ENCODE measurements around the gene GMDS.

Gene GMDS

GRCh38 chr6:1580585-1580984 lies 664.8 kb downstream of the GMDS start:
- no peak for DNase-seq

- no peak for DNase-seq
Measured at GRCh38 chr6:1580109-1580508, 665.3 kb downstream of the GMDS start.

GRCh38 chr6:1579096-1579495 lies 666.3 kb downstream of the GMDS start:
- DNase-seq: no peak

- no peak for DNase-seq
Measured at GRCh38 chr6:1577896-1578745, 667.3 kb downstream of the GMDS start.

- DNase-seq: no peak
Measured at GRCh38 chr6:1577146-1577680, 668.2 kb downstream of the GMDS start.

GRCh38 chr6:1576711-1577110 lies 668.7 kb downstream of the GMDS start:
- no peak for DNase-seq

GRCh38 chr6:1576166-1576565 lies 669.2 kb downstream of the GMDS start:
- DNase-seq: no peak

GRCh38 chr6:1575210-1576041 lies 670.0 kb downstream of the GMDS start:
- DNase-seq: peak in 7 of 14 donors; percentile 17 to 71 (median 35)

GRCh38 chr6:1574890-1575209 lies 670.6 kb downstream of the GMDS start:
- DNase-seq: no peak

GRCh38 chr6:1574083-1574761 lies 671.2 kb downstream of the GMDS start:
- peak in 7 of 14 donors; percentile 20 to 66 (median 33) for DNase-seq

Measured in C1 segment of cervical spinal cord (tissue), 14 donors.